Ovary (tissue), 9 donors: ENCODE data around the gene ENG. TPM values are rescaled to one million over a fixed set of nuclear protein-coding genes. Genes with fewer than 3 reads are reported as not detected.
"Not testable (repeated sequence)": the region's sequence is repeated elsewhere in the genome, so short reads cannot be mapped to it uniquely, and the experiment has no call there.

Experiments used
- DNase-seq, 5 donors: peaks; one replicate each; pipeline ENCODE4 v3.0.0-alpha.2; 2019 to 2020
- H3K27ac ChIP-seq, 2 donors: fragments of 200-600 bp; one replicate each; pipeline versions ENCODE4 v1.5.1 to v1.8.0; 2019 to 2022
- H3K27me3 ChIP-seq: fragments of 200-600 bp; one replicate; pipeline ENCODE4 v1.8.0; 2022
- H3K36me3 ChIP-seq: fragments of 200-600 bp; sonication (generic); one replicate; pipeline ENCODE4 v1.5.1; 2019
- H3K4me1 ChIP-seq: one replicate; pipeline ENCODE4 v1.8.1; 2013; ENCODE audit warnings: mild to moderate bottlenecking, moderate library complexity; ENCODE audit not compliant: insufficient read depth
- H3K4me3 ChIP-seq: fragments of 200-600 bp; sonication (generic); one replicate; pipeline ENCODE4 v1.5.1; 2017
- H3K9me3 ChIP-seq, 2 donors: fragments of 200-600 bp in 1 of 2; sonication (generic) in 1 of 2; one replicate each; pipeline versions ENCODE4 v1.5.1 to v1.8.1; 2013 to 2019; ENCODE audit warnings: mild to moderate bottlenecking in 1 of 2, moderate library complexity in 1 of 2
- CTCF ChIP-seq, 3 donors: fragments of 450-650 bp in 2 of 3; fragments of 200-600 bp in 1 of 3; IDR thresholded peaks; one replicate each; pipeline versions ENCODE4 v1.5.1 to v1.8.0; 2016 to 2022; ENCODE audit warnings: antibody characterized with exemption in 3 of 3, mild to moderate bottlenecking in 1 of 3
- EP300 ChIP-seq: sonication (generic); formaldehyde crosslinking; IDR thresholded peaks from one replicate; pipeline ENCODE4 v1.6.1; 2017; ENCODE audit warnings: antibody characterized with exemption
- POLR2A ChIP-seq: fragments of 450-650 bp; IDR thresholded peaks from one replicate; pipeline ENCODE4 v1.6.1; 2017; ENCODE audit warnings: antibody characterized with exemption, mild to moderate bottlenecking, moderate library complexity
- WGBS, 3 donors: extraction: QIAGEN DNeasy Blood & Tissue Kit in 1 of 3; methylation state at CpG; one replicate each; pipeline versions ENCODE4 v1.1.5 to v1.1.7; 2013 to 2017; 5-methylcytosine and 5-hydroxymethylcytosine counted together
- intact Hi-C, 4 donors: fragments of 100-400 bp; cut with DNase I; formaldehyde crosslinking; loops; one replicate each; pipeline versions ENCODE4 v1.11.0 to v1.15.1; 2022 to 2023
- polyA plus RNA-seq, 2 donors: library from polyadenylated mRNA; stranded (reverse); fragments of 200-250 nt in 1 of 2; fragments of 350-450 nt in 1 of 2; fragmentation: Illumina TruSeq in 1 of 2; extraction: RNeasy Lipid Tissue Mini Kit (QIAGEN cat#74804) in 1 of 2; gene quantifications; one replicate each; pipeline ENCODE4 v1.2.3, GENCODE V29; 2013 to 2014
- total RNA-seq, 7 donors: library from RNA; depleted of rRNA in 2 of 7; stranded (reverse); fragments of >200 nt in 2 of 7; fragmentation: NEBNext Ultra II Directional in 3 of 7; extraction: Animal tissue kit (Norgen Biotek cat#: 25700) in 3 of 7; gene quantifications; one replicate each; pipeline versions ENCODE4 v1.1.0 to v1.2.4, GENCODE V29; 2016 to 2023
- donor health status: DM: no; HTN: no; CAD: no; lungs with moderate emphysema.
- donor health status: DM: no; HTN: no; CAD: no.
- donor health status: Bipolar disorder and iron deficiency.
- donor health status: DM: yes; HTN: yes; CAD: no.
- donor health status: DM: no; HTN: no; CAD: no.
- donor health status: DM: yes; HTN: yes; CAD: no.

ENG gene
- total and polyA plus RNA-seq, 9 donors: 54.7 to 298 (median 191) TPM

GRCh38 chr9:127781806-127782205 lies 72.7 kb downstream of the ENG start:
- Histone ChIP-seq H3K9me3 (no peaks in the 10 kb centered on the region), H3K4me3 (no peak overlapping the region), H3K27me3 (no peaks in the 10 kb centered on the region), H3K27ac (no peak overlapping the region), H3K36me3 (no peaks in the 10 kb centered on the region), H3K4me1 (peaks cover 5% of the 10 kb centered on the region)
- intact Hi-C loops: loop anchor here in 2 of 4 donors (5.0 to 10.0 kb wide), 3 partner anchors 40 to 83 kb away; partner anchors contain the start of gene TOR2A (in 1 of the 2)
- DNase-seq: no peak
- 90 to 95% (median 92%) methylated on average over 4 of the region's 4 CpGs for WGBS, 3 donors
- TF ChIP-seq POLR2A (no peak), CTCF (IDR thresholded peaks at IDR 0.05) (no peak), EP300 (no peak)

- H3K27ac ChIP-seq, H3K4me3 ChIP-seq, H3K4me1 ChIP-seq, H3K36me3 ChIP-seq, DNase-seq, H3K27me3 ChIP-seq, H3K9me3 ChIP-seq: not testable (repeated sequence)
- 91 to 94% (median 92%) methylated on average over 9 of the region's 9 CpGs for WGBS, 3 donors
- intact Hi-C loops: loop anchor here in 2 of 4 donors (5.0 to 10.0 kb wide), 3 partner anchors 39 to 84 kb away; partner anchors contain the start of gene TOR2A (in 1 of the 2)
Measured at GRCh38 chr9:127780909-127781308, 73.5 kb downstream of the ENG start.

GRCh38 chr9:127780126-127780885 lies 74.2 kb downstream of the ENG start:
- no peak overlapping the region for H3K27ac ChIP-seq
- no peak for DNase-seq
- TF ChIP-seq CTCF (IDR thresholded peaks at IDR 0.05) (no peak), POLR2A (no peak), EP300 (no peak)
- no peaks in the 10 kb centered on the region for H3K9me3 ChIP-seq
- no peaks in the 10 kb centered on the region for H3K27me3 ChIP-seq
- no peak overlapping the region for H3K4me3 ChIP-seq
- peaks cover 3% of the 10 kb centered on the region for H3K4me1 ChIP-seq
- WGBS, 3 donors: 81 to 89% (median 87%) methylated on average over 20 of the region's 20 CpGs
- intact Hi-C loops: loop anchor here in 2 of 4 donors (5.0 to 10.0 kb wide), 3 partner anchors 38 to 84 kb away; partner anchors contain the start of gene TOR2A (in 1 of the 2)
- H3K36me3 ChIP-seq: no peaks in the 10 kb centered on the region

GRCh38 chr9:127779136-127779981 lies 75.1 kb downstream of the ENG start:
- WGBS, 3 donors: 65 to 70% (median 68%) methylated on average over 14 to 17 of the region's 17 CpGs
- Histone ChIP-seq H3K27ac (peak overlapping the region; percentile 68 to 69), H3K36me3 (no peaks in the 10 kb centered on the region), H3K27me3 (no peaks in the 10 kb centered on the region), H3K9me3 (no peaks in the 10 kb centered on the region), H3K4me3 (no peak overlapping the region), H3K4me1 (no peaks in the 10 kb centered on the region)
- DNase-seq: no peak
- no peak for TF ChIP-seq CTCF (IDR thresholded peaks at IDR 0.05)
- TF ChIP-seq POLR2A: no peak
- TF ChIP-seq EP300: no peak
- intact Hi-C loops: no loop called here
